ENCODE measurements around the gene KDM2A.
"Not testable (repeated sequence)": the region's sequence is repeated elsewhere in the genome, so short reads cannot be mapped to it uniquely, and the experiment has no call there.

GRCh38 chr11:67130861-67131260 lies 11.8 kb downstream of the KDM2A start:
- TF ChIP-seq, protein P1, sequence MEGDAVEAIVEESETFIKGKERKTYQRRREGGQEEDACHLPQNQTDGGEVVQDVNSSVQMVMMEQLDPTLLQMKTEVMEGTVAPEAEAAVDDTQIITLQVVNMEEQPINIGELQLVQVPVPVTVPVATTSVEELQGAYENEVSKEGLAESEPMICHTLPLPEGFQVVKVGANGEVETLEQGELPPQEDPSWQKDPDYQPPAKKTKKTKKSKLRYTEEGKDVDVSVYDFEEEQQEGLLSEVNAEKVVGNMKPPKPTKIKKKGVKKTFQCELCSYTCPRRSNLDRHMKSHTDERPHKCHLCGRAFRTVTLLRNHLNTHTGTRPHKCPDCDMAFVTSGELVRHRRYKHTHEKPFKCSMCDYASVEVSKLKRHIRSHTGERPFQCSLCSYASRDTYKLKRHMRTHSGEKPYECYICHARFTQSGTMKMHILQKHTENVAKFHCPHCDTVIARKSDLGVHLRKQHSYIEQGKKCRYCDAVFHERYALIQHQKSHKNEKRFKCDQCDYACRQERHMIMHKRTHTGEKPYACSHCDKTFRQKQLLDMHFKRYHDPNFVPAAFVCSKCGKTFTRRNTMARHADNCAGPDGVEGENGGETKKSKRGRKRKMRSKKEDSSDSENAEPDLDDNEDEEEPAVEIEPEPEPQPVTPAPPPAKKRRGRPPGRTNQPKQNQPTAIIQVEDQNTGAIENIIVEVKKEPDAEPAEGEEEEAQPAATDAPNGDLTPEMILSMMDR (IDR thresholded peaks at IDR 0.05; ENCODE audit: low read depth, low read length), result not testable (repeated sequence)
- TF ChIP-seq, protein P2, sequence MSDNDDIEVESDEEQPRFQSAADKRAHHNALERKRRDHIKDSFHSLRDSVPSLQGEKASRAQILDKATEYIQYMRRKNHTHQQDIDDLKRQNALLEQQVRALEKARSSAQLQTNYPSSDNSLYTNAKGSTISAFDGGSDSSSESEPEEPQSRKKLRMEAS (IDR thresholded peaks at IDR 0.05; ENCODE audit: low read depth, low read length), result not testable (repeated sequence)

Data from NB4 (cell line).